Activated gamma-delta T cell treated with anti-CD3 and anti-CD28 coated beads, Interleukin-2, amount 50 U/mL, for 16 hours (primary cell): ENCODE results near the gene MACF1.
"Not testable (repeated sequence)": the region's sequence is repeated elsewhere in the genome, so short reads cannot be mapped to it uniquely, and the experiment has no call there.

ENCODE experiments used
- DNase-seq: peaks from one replicate; pipeline ENCODE4 v3.0.0-alpha.2; 2020; ENCODE audit warnings: low read depth

The MACF1 gene

GRCh38 chr1:39181311-39181710 lies 23.2 kb upstream of the MACF1 start:
- DNase-seq = no peak

- no peak for DNase-seq
Observed at GRCh38 chr1:39182804-39183203, 21.7 kb upstream of the MACF1 start.

GRCh38 chr1:39183503-39184353 lies 20.8 kb upstream of the MACF1 start:
- peak; percentile 73 for DNase-seq

- no peak for DNase-seq
Observed at GRCh38 chr1:39184354-39184818, 20.1 kb upstream of the MACF1 start.

- DNase-seq = no peak
Observed at GRCh38 chr1:39187275-39188046, 17.0 kb upstream of the MACF1 start.

- DNase-seq = no peak
Observed at GRCh38 chr1:39189592-39190041, 14.9 kb upstream of the MACF1 start.

GRCh38 chr1:39190096-39190495 lies 14.4 kb upstream of the MACF1 start:
- DNase-seq = no peak

GRCh38 chr1:39194398-39195051 lies 10.0 kb upstream of the MACF1 start:
- no peak for DNase-seq

GRCh38 chr1:39195166-39196111 lies 9.1 kb upstream of the MACF1 start:
- DNase-seq = no peak

- DNase-seq = peak; percentile 44
Observed at GRCh38 chr1:39196244-39197215, 8.0 kb upstream of the MACF1 start.

- no peak for DNase-seq
Observed at GRCh38 chr1:39199593-39199992, 4.9 kb upstream of the MACF1 start.

- peak; percentile 50 for DNase-seq
Observed at GRCh38 chr1:39205102-39205780, 746 bp downstream of the MACF1 start.

- no peak for DNase-seq
Observed at GRCh38 chr1:39205781-39206464, 1.4 kb downstream of the MACF1 start.

GRCh38 chr1:39208360-39208759 lies 3.9 kb downstream of the MACF1 start:
- DNase-seq = not testable (repeated sequence)

- DNase-seq = no peak
Observed at GRCh38 chr1:39210649-39211048, 6.2 kb downstream of the MACF1 start.

GRCh38 chr1:39212499-39212898 lies 8.0 kb downstream of the MACF1 start:
- DNase-seq = no peak

GRCh38 chr1:39213511-39214002 lies 9.1 kb downstream of the MACF1 start:
- no peak for DNase-seq

GRCh38 chr1:39214021-39214713 lies 9.7 kb downstream of the MACF1 start:
- DNase-seq = no peak
